HepG2 (cell line): ENCODE measurements around the gene CHST14. TPM values are rescaled to one million over a fixed set of nuclear protein-coding genes. Genes with fewer than 3 reads are reported as not detected.

Experiments used
- ATAC-seq: fragments of 200-7000 bp; cut with Tn5 transposase; 3 replicates; pipeline ENCODE4 v1.9.1; 2020; ENCODE audit warnings: mild to moderate bottlenecking, moderate library complexity
- BruUV-seq: library from RNA; stranded (reverse); fragments of 400-500 nt; replicated peaks from 2 replicates; lab custom pipeline; 2021; lab: Mats Ljungman, UMichigan
- CTCF ChIA-PET: fragments of 300-600 bp; formaldehyde crosslinking; extraction: SDS; loops from one replicate; lab custom pipeline; 2021; ENCODE audit warnings: low total read pairs, inconsistent platforms, low intra/inter-chr PET ratio; lab: Yijun Ruan, JAX
- POLR2A ChIA-PET: fragments of 350-600 bp; sonication (Branson Sonifier 250); formaldehyde crosslinking; loops from one replicate; lab custom pipeline; 2020; ENCODE audit warnings: antibody characterized with exemption, inconsistent platforms; lab: Yijun Ruan, JAX
- DNase-seq: peaks from one replicate; pipeline ENCODE4 v3.0.0-alpha.2; 2015; ENCODE audit warnings: low spot score
- FAIRE-seq: peaks from 3 replicates; lab custom pipeline; 2011; peaks lifted over from hg19 to GRCh38; lab: Jason Lieb, UNC
- H2AFZ ChIP-seq: one replicate; pipeline ENCODE4 v1.6.1; 2011; ENCODE audit warnings: low read length, inconsistent platforms
- H3K27ac ChIP-seq: fragments of 300-600 bp; 3 replicates; pipeline ENCODE4 v1.8.0; 2011; ENCODE audit warnings: mixed run types, mild to moderate bottlenecking, mixed read lengths, low read length, inconsistent platforms; ENCODE audit not compliant: insufficient read depth; ENCODE audit errors: extremely low read length
- H3K27me3 ChIP-seq, 2 experiments: fragments of 200-600 bp in 1 of 2; 2 replicates in 1 of 2; 3 replicates in 1 of 2; pipeline versions ENCODE4 v1.6.0 to v1.8.0; 2011; ENCODE audit warnings: low read length in 2 of 2, mild to moderate bottlenecking in 2 of 2, moderate library complexity in 2 of 2, inconsistent platforms in 1 of 2; ENCODE audit not compliant: insufficient read depth in 2 of 2, control insufficient read depth in 1 of 2
- H3K36me3 ChIP-seq, 2 experiments: fragments of 200-600 bp in 1 of 2; replicated peaks in 1 of 2; 2 replicates in 1 of 2; 3 replicates in 1 of 2; pipeline versions ENCODE4 v1.5.1 to v1.8.0; 2011; ENCODE audit warnings: low read length in 2 of 2, inconsistent platforms in 1 of 2; ENCODE audit not compliant: insufficient read depth in 2 of 2, control insufficient read depth in 1 of 2
- H3K4me1 ChIP-seq: 2 replicates; pipeline ENCODE4 v1.5.1; 2012; ENCODE audit warnings: low read length, inconsistent platforms; ENCODE audit not compliant: insufficient read depth
- H3K4me2 ChIP-seq: 2 replicates; pipeline ENCODE4 v1.6.0; 2011; ENCODE audit warnings: low read depth, low read length, inconsistent platforms
- H3K4me3 ChIP-seq, 3 experiments: fragments of 200-600 bp in 1 of 3; sonication (generic), shearing (Covaris generic) in 1 of 3; replicated peaks in 1 of 3; 2 replicates each; pipeline ENCODE4 v1.5.1; 2011 to 2016; ENCODE audit warnings: low read length in 3 of 3, inconsistent platforms in 2 of 3, low read depth in 2 of 3, mild to moderate bottlenecking in 2 of 3, control low read depth in 1 of 3, mixed read lengths in 1 of 3; ENCODE audit not compliant: insufficient read depth in 1 of 3
- H3K79me2 ChIP-seq: one replicate; pipeline ENCODE4 v1.6.1; 2011; ENCODE audit warnings: low read length, inconsistent platforms; ENCODE audit not compliant: insufficient read depth
- H3K9ac ChIP-seq: 2 replicates; pipeline ENCODE4 v1.6.0; 2011; ENCODE audit warnings: mild to moderate bottlenecking, low read depth, low read length, inconsistent platforms; ENCODE audit not compliant: insufficient read depth
- H3K9me3 ChIP-seq: 2 replicates; pipeline ENCODE4 v1.5.1; 2012; ENCODE audit warnings: mild to moderate bottlenecking, low read length
- H4K20me1 ChIP-seq: 2 replicates; pipeline ENCODE4 v1.6.0; 2011; ENCODE audit warnings: inconsistent platforms, mild to moderate bottlenecking, low read length, moderate library complexity; ENCODE audit not compliant: insufficient read depth
- DNMT1 ChIP-seq: sonication (generic); formaldehyde crosslinking; IDR thresholded peaks from 2 replicates; pipeline ENCODE4 v1.5.1; 2020; ENCODE audit warnings: mild to moderate bottlenecking, missing genetic modification reagents
- ETV5 ChIP-seq: IDR thresholded peaks from 2 replicates; pipeline ENCODE4 v1.6.1; 2018; ENCODE audit warnings: missing biosample characterization, missing genetic modification reagents, inconsistent platforms, borderline replicate concordance
- FOXM1 ChIP-seq: sonication (generic); formaldehyde crosslinking; IDR thresholded peaks from 2 replicates; pipeline ENCODE4 v1.5.0; 2020; ENCODE audit warnings: missing genetic modification reagents
- KAT8 ChIP-seq: IDR thresholded peaks from 2 replicates; pipeline ENCODE4 v1.6.1; 2016; ENCODE audit warnings: missing genetic modification reagents, missing compliant biosample characterization
- KLF9 ChIP-seq: IDR thresholded peaks from 2 replicates; pipeline ENCODE4 v1.6.1; 2016; ENCODE audit warnings: low read depth
- RBAK ChIP-seq: sonication (generic); formaldehyde crosslinking; IDR thresholded peaks from 2 replicates; pipeline ENCODE4 v1.5.1; 2020; ENCODE audit warnings: mild to moderate bottlenecking, missing genetic modification reagents
- SAP130 ChIP-seq: IDR thresholded peaks from 2 replicates; pipeline ENCODE4 v1.6.1; 2016; ENCODE audit warnings: low read depth
- SRY ChIP-seq: sonication (generic); formaldehyde crosslinking; IDR thresholded peaks from 2 replicates; pipeline ENCODE4 v1.8.0; 2022; ENCODE audit warnings: mild to moderate bottlenecking, missing genetic modification reagents
- TARDBP ChIP-seq: sonication (generic); formaldehyde crosslinking; IDR thresholded peaks from 2 replicates; pipeline ENCODE4 v1.8.0; 2022; ENCODE audit warnings: mild to moderate bottlenecking, missing genetic modification reagents
- ZNF276 ChIP-seq: sonication (generic); formaldehyde crosslinking; IDR thresholded peaks from 2 replicates; pipeline ENCODE4 v1.4.0; 2020; ENCODE audit warnings: mild to moderate bottlenecking, low read depth, missing genetic modification reagents
- ZNF530 ChIP-seq: sonication (generic); formaldehyde crosslinking; IDR thresholded peaks from 2 replicates; pipeline ENCODE4 v1.5.0; 2020; ENCODE audit warnings: low read depth, mild to moderate bottlenecking, missing genetic modification reagents
- ZNF546 ChIP-seq: sonication (generic); formaldehyde crosslinking; conservative IDR thresholded peaks from 2 replicates; pipeline ENCODE4 v1.8.1; 2023; ENCODE audit warnings: mild to moderate bottlenecking, missing genetic modification reagents
- WGBS: methylation state at CpG from one replicate; pipeline ENCODE4 v1.1.6; 2017; ENCODE audit warnings: low lambda C conversion rate; 5-methylcytosine and 5-hydroxymethylcytosine counted together
- in situ Hi-C: cut with HindIII; loops from 2 replicates; pipeline ENCODE4 v1.10.0; 2017; ENCODE audit warnings: low pct_unique_long_range_greater_than_20kb; ENCODE audit not compliant: extremely low pct_ligation_motif_present
- intact Hi-C: fragments of 100-400 bp; cut with micrococcal nuclease; formaldehyde crosslinking; loops from one replicate; pipeline ENCODE4 v1.10.0; 2022; ENCODE audit not compliant: unreplicated experiment
- polyA plus RNA-seq, 8 experiments: library from polyadenylated mRNA; depleted of rRNA in 3 of 8; stranded (reverse) in 7 of 8; unstranded in 1 of 8; fragments of >200 nt; fragmentation: Illumina TruSeq in 4 of 8; extraction: Trizol in 4 of 8; gene quantifications; 2 replicates each; pipeline versions ENCODE4 v1.2.1 to v1.2.3, GENCODE V29; 2011 to 2016; ENCODE audit warnings: low read depth in 4 of 8, missing spikeins in 1 of 8, mixed read lengths in 1 of 8; ENCODE audit not compliant: insufficient read depth in 1 of 8
- total RNA-seq, 5 experiments: library from RNA; depleted of rRNA; stranded (reverse); fragments of >200 nt; fragmentation: Illumina TruSeq; extraction: Trizol; gene quantifications; 2 replicates each; pipeline ENCODE4 v1.2.3, GENCODE V29; 2016; ENCODE audit warnings: low read depth in 1 of 5
- TF ChIP-seq, protein P1 (sequence below): sonication (generic); formaldehyde crosslinking; IDR thresholded peaks from 2 replicates; pipeline ENCODE4 v1.8.1; 2023; ENCODE audit warnings: mild to moderate bottlenecking, missing genetic modification reagents
- TF ChIP-seq, protein P2 (sequence below): sonication (generic); formaldehyde crosslinking; IDR thresholded peaks from 2 replicates; pipeline ENCODE4 v1.4.0; 2020; ENCODE audit warnings: missing genetic modification reagents, borderline replicate concordance
- TF ChIP-seq, protein P3 (sequence below): sonication (generic); formaldehyde crosslinking; IDR thresholded peaks from 2 replicates; pipeline ENCODE4 v1.4.0; 2020; ENCODE audit warnings: missing genetic modification reagents, mild to moderate bottlenecking, borderline replicate concordance

CHST14 gene
- total and polyA plus RNA-seq, 2 of the 13 experiments (the other 11 are each of a cell fraction or from before 2014, with no cell fraction given) = 8.9 to 12.4 TPM

GRCh38 chr15:40501487-40501886 is 30.7 kb downstream of the CHST14 start (continued):
- TF ChIP-seq ZNF276 (no peak), DNMT1 (no peak), SAP130 (CRISPR knock-in tag) (no peak), ZNF530 (no peak), FOXM1 (CRISPR knock-in tag) (no peak), SRY (no peak)
- TF ChIP-seq, protein P1, sequence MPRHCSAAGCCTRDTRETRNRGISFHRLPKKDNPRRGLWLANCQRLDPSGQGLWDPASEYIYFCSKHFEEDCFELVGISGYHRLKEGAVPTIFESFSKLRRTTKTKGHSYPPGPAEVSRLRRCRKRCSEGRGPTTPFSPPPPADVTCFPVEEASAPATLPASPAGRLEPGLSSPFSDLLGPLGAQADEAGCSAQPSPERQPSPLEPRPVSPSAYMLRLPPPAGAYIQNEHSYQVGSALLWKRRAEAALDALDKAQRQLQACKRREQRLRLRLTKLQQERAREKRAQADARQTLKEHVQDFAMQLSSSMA (CRISPR knock-in tag) = no peak
- TF ChIP-seq, protein P2, sequence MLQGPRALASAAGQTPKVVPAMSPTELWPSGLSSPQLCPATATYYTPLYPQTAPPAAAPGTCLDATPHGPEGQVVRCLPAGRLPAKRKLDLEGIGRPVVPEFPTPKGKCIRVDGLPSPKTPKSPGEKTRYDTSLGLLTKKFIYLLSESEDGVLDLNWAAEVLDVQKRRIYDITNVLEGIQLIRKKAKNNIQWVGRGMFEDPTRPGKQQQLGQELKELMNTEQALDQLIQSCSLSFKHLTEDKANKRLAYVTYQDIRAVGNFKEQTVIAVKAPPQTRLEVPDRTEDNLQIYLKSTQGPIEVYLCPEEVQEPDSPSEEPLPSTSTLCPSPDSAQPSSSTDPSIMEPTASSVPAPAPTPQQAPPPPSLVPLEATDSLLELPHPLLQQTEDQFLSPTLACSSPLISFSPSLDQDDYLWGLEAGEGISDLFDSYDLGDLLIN (CRISPR knock-in tag) = no peak

GRCh38 chr15:40506964-40507571 is 36.3 kb downstream of the CHST14 start:
- H3K4me2 ChIP-seq = peak overlapping the region; percentile 73
- DNase-seq (peak; percentile 69), ATAC-seq (peak; percentile 91), FAIRE-seq (no peak)
- H4K20me1 ChIP-seq = no peaks in the 10 kb centered on the region
- no TSS peak for BruUV-seq
- H2AFZ ChIP-seq = no peak overlapping the region
- H3K79me2 ChIP-seq = no peaks in the 10 kb centered on the region
- no peaks in the 10 kb centered on the region for H3K9me3 ChIP-seq
- intact Hi-C loops = loop anchor here (5.0 kb wide), 2 partner anchors 35 to 65 kb away; partner anchors contain the start of genes BAHD1 and CHST14
- 7% methylated on average over 13 of the region's 30 CpGs for WGBS
- in situ Hi-C loops = no loop called here
- H3K4me3 ChIP-seq = peak overlapping the region in 2 of 3 experiments; percentile 17 to 52; a peak in 2 of 6 replicates
- H3K4me1 ChIP-seq = peaks cover 24% of the 10 kb centered on the region
- no peak overlapping the region for H3K27ac ChIP-seq
- no peaks in the 10 kb centered on the region for H3K36me3 ChIP-seq
- no peak overlapping the region for H3K9ac ChIP-seq
- POLR2A ChIA-PET = interaction anchor here (0.5 kb wide), 1 partner anchor 682 kb away, joined by 3 read pairs; no protein-coding TSS in a partner anchor
- CTCF ChIA-PET = interaction anchor here (1.3 to 1.5 kb wide), 2 partner anchors 64 to 66 kb away, joined by 4 read pairs; partner anchors contain the start of gene BAHD1
- peaks cover 4 to 17% of the 10 kb centered on the region in 2 experiments; a peak in 4 of 5 replicates for H3K27me3 ChIP-seq
- TF ChIP-seq ETV5 (CRISPR knock-in tag) (no peak), RBAK (no peak), TARDBP (CRISPR knock-in tag) (0 out of 2 replicates have a peak, but pooled peaks have one; percentile 35), KLF9 (no peak), ZNF546 (CRISPR knock-in tag) (no peak), KAT8 (peak; percentile 48; the same call in 1 of the 2 replicates)
- TF ChIP-seq, protein P3, sequence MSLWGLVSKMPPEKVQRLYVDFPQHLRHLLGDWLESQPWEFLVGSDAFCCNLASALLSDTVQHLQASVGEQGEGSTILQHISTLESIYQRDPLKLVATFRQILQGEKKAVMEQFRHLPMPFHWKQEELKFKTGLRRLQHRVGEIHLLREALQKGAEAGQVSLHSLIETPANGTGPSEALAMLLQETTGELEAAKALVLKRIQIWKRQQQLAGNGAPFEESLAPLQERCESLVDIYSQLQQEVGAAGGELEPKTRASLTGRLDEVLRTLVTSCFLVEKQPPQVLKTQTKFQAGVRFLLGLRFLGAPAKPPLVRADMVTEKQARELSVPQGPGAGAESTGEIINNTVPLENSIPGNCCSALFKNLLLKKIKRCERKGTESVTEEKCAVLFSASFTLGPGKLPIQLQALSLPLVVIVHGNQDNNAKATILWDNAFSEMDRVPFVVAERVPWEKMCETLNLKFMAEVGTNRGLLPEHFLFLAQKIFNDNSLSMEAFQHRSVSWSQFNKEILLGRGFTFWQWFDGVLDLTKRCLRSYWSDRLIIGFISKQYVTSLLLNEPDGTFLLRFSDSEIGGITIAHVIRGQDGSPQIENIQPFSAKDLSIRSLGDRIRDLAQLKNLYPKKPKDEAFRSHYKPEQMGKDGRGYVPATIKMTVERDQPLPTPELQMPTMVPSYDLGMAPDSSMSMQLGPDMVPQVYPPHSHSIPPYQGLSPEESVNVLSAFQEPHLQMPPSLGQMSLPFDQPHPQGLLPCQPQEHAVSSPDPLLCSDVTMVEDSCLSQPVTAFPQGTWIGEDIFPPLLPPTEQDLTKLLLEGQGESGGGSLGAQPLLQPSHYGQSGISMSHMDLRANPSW (CRISPR knock-in tag) = no peak
